NCI-H1694 treated with DMSO at 0.1 percent for 48 hours (cell line): Measurements from ENCODE around the gene GHDC.
"Not testable (repeated sequence)": the region's sequence is repeated elsewhere in the genome, so short reads cannot be mapped to it uniquely, and the experiment has no call there.

Source experiments
- DNase-seq: peaks from one replicate; lab custom pipeline; 2025; lab: John Stamatoyannopoulos, UW

GHDC gene

GRCh38 chr17:42202696-42203095 is 8.4 kb upstream of the GHDC start:
- no peak for DNase-seq

- no peak for DNase-seq
Observed at GRCh38 chr17:42202159-42202558, 7.9 kb upstream of the GHDC start.

GRCh38 chr17:42201458-42201772 is 7.1 kb upstream of the GHDC start:
- DNase-seq: no peak

GRCh38 chr17:42200706-42201457 is 6.6 kb upstream of the GHDC start:
- DNase-seq: no peak

- DNase-seq: no peak
Observed at GRCh38 chr17:42199416-42200011, 5.2 kb upstream of the GHDC start.

GRCh38 chr17:42198897-42199296 is 4.6 kb upstream of the GHDC start:
- no peak for DNase-seq

GRCh38 chr17:42197564-42198156 is 3.4 kb upstream of the GHDC start:
- DNase-seq: no peak

GRCh38 chr17:42193216-42193968 is 902 bp downstream of the GHDC start:
- DNase-seq: no peak

- DNase-seq: no peak
Observed at GRCh38 chr17:42192189-42193126, 1.8 kb downstream of the GHDC start.

GRCh38 chr17:42191275-42191608 is 3.1 kb downstream of the GHDC start:
- DNase-seq: no peak

- no peak for DNase-seq
Observed at GRCh38 chr17:42190491-42191274, 3.6 kb downstream of the GHDC start.

GRCh38 chr17:42189651-42189965 is 4.7 kb downstream of the GHDC start:
- DNase-seq: no peak

- peak; percentile 6 for DNase-seq
Observed at GRCh38 chr17:42188749-42189650, 5.3 kb downstream of the GHDC start.

- no peak for DNase-seq
Observed at GRCh38 chr17:42187833-42188232, 6.5 kb downstream of the GHDC start.

- DNase-seq: not testable (repeated sequence)
Observed at GRCh38 chr17:42186191-42186590, 8.1 kb downstream of the GHDC start.

GRCh38 chr17:42185621-42185930 is 8.7 kb downstream of the GHDC start:
- no peak for DNase-seq

- DNase-seq: no peak
Observed at GRCh38 chr17:42184713-42185620, 9.3 kb downstream of the GHDC start, which contains the start of gene HCRT. Gene HCRT (minus strand): TSS chr17:42185452. CDS start chr17:42185365, 87 bp downstream.

GRCh38 chr17:42183741-42184711 is 10.3 kb downstream of the GHDC start:
- DNase-seq: peak; percentile 27
